Measurements from ENCODE around the gene RUSF1.
"Not testable (repeated sequence)": the region's sequence is repeated elsewhere in the genome, so short reads cannot be mapped to it uniquely, and the experiment has no call there.

The RUSF1 gene

DNA sequence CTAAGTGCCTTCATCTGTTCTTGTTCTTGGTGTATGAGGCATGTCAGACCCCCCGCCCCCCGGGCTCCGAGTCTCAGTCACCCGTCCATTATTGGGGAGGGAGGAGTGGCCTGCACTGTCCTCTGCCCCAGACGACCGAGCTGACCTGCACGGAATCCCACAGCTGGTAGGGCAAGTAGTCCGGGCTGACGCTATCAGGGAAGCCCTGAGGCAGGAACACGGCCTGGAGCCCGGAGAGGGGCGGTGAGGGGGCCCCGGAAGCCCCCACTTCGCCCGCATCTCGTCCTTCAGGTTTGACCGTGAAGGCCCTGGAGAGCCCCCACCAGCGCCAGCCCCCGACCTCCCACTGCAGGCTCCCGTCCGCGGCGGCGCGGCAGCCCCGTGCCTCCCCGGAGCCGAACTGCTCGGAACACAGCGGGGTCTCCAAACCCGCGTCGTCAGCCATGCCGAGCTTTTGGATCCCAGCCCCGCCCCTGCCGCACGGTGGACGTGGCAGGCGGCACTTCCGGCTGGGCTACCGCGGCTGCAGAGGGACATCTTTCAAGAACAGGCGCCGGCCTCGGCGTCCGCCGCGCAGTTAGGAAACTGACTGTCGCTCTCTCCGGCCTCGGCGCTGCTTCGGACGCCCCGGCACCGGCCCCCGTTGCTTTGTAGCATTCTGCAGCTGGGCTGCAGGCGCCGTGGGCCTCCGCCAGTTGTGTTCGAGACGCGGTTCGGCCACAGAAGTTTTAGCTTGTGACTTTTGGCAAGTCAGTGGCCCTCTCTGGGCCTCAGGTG lies at the start of gene RUSF1:
TSS of gene RUSF1 (minus strand) at position 463 of the 777 bp plus-strand sequence. CDS start at position 445, 18 bp downstream.
- peak; percentile 70 for DNase-seq

- no peak for DNase-seq
Observed at GRCh38 chr16:31542763-31543162, 34.6 kb upstream of the RUSF1 start.

GRCh38 chr16:31539762-31540161 lies 31.6 kb upstream of the RUSF1 start:
- DNase-seq, result not testable (repeated sequence)

DNA sequence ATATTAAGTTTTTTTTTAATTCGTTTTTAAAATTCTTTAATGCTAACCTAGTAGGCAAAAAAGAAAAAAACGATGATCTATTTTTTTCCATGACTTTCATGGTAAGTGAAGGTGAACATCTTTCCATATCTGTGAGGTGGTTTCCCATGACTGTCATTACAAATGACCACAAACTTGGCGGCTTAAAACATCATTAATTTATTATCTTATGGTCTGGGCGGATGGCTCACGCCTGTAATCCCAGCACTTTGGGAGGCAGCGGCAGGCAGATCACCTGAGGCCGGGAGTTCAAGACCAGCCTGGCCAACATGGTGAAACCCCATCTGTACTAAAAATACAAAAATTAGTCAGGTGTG lies 30.0 kb upstream of the RUSF1 start:
- DNase-seq, result not testable (repeated sequence)

GRCh38 chr16:31537362-31538242 lies 29.4 kb upstream of the RUSF1 start:
- DNase-seq, result no peak

DNA sequence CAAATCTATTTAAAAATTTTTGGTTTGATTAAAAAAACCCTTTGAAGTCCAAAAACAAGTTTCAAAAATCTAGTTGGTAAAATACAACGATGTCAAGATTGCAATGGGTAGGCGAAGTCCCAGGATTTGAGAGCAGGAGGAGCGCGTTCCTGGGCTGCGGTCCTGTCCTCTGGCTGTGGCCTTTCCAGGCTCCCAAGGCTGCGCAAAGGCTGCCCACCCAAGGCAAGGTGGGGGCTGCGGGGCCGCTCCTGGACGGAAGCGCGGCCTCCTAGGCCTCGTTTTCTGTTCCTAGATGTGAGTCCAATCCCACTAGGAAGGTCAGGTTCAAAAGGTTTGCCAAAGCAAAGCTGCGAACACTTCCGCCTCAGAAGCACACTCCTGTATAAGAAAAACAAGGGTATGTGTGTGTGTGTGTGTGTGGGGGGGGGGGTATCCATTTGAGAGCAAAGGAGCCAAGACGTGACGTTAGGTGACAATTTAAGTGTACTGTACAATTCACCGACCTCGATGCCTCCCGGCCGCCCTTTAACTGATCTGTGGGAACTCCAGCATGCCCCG lies 28.7 kb upstream of the RUSF1 start:
- DNase-seq, result no peak

GRCh38 chr16:31535737-31536136 lies 27.5 kb upstream of the RUSF1 start:
- no peak for DNase-seq

- no peak for DNase-seq
Observed at GRCh38 chr16:31532896-31533295, 24.7 kb upstream of the RUSF1 start.

DNA sequence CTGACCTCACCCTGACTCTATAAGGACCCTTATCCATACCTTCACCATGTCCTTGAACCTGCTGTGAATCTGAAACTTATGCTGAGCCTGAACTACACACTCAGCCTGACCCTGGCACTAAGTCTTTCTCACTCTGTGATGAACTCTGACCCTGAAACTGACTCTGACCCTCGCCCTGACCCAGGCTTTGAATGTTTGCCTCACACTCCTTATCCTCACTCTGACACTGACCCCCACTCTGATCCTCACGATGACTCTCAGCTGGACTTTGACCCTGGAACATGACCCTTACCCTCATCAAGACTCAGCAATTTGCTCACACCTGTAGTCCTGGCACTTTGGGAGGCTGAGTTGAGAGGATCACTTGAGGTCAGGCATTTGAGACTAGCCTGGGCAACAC lies 23.9 kb upstream of the RUSF1 start:
- no peak for DNase-seq

GRCh38 chr16:31531096-31531495 lies 22.9 kb upstream of the RUSF1 start:
- no peak for DNase-seq

- DNase-seq, result no peak
Observed at GRCh38 chr16:31530405-31530804, 22.2 kb upstream of the RUSF1 start.

GRCh38 chr16:31529937-31530312 lies 21.7 kb upstream of the RUSF1 start:
- no peak for DNase-seq

- DNase-seq, result no peak
Observed at GRCh38 chr16:31529108-31529936, 21.1 kb upstream of the RUSF1 start.

GRCh38 chr16:31528523-31529107 lies 20.4 kb upstream of the RUSF1 start:
- no peak for DNase-seq

- DNase-seq, result no peak
Observed at GRCh38 chr16:31527734-31528274, 19.6 kb upstream of the RUSF1 start, which contains the start of gene AHSP. Gene AHSP (plus strand): TSS chr16:31527900. CDS start chr16:31528140, 240 bp downstream.

DNA sequence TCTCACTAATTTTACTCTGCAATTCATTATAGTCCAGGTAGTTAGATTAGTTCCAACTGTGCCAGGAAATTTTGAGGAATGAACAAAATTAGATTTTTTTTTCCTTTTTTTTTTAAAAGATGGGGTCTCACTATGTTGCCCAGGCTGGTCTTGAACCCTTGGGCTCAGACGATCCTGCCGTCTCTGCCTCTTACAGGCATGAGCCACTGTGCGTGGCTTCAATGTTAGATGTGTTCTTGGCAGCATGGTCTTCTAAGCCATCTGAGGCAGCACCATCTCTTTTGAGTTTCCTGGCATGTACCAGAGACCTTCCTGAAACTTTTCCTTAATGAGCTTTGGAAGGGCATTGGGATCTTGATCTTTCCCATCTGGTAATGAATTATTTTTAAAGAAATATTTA lies 16.9 kb upstream of the RUSF1 start:
- DNase-seq, result no peak

DNA sequence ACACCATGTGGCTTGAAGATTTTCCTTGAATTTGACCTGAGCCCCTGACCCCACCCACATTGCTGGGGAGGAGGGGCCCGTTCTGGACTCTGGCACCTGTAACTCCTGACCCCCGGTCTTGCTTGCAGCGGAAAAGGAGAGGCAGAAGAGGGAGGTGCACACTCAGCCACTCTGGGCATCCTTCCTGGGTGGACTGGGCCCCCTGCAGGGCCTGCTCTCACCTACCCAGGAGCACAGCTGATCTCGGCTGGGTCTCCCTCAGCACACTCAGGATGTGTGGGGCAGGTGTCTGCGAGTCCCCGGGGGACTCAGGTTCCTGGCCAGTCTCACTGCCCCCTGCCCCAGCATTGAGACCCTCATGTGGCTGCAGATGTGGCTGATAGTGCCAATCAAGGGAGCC lies 15.6 kb upstream of the RUSF1 start:
- not testable (repeated sequence) for DNase-seq

- no peak for DNase-seq
Observed at GRCh38 chr16:31522071-31522470, 13.9 kb upstream of the RUSF1 start.

DNA sequence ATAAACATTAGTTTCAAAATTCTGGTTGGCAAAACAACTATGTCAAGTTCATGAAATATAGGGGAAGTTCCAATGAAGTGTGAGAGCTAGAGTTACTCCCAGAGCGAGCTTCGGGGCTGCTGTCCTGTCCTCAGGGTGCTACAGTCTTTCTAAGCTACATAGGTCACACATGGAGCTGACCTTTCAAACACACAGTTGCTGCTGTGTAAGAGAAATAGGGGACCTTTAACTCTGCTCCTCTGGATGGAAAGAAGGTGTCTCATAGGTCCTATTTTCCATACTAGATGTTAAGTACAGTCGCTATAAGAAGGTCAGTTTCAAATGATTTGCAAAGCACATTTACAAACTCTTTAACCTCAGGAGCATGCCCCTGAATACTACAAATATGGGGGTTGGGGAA lies 13.2 kb upstream of the RUSF1 start:
- DNase-seq, result no peak

- DNase-seq, result no peak
Observed at GRCh38 chr16:31519759-31520431, 11.7 kb upstream of the RUSF1 start.

DNA sequence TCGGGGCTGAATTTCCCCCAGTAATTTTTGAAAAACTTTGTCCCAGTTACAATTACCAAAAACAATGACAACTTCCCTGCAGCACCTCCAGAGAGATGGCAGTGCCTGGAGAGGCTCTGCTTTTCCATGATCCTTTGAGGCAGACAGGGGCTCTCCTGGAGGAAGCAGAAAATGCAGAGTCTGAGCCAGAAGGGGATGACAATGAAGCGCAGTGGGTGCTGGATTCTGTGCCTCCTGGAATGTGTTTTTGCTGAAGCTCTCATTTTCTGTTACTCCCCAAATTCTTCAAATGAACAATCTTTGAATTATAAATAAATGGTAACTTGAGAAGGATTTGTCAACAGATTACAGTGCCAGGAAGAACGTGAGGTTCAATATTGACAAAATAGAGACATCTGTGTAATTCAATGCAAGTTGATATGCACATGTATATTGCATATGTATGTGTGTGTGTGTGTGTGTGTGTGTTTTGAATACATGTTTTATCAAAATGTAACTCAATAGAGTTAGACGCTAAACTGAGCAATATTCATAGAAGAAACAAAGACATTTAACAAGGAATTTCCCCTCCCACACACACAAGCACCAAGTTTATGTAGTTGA lies 9.7 kb upstream of the RUSF1 start:
- DNase-seq, result no peak

All from activated CD4-positive, alpha-beta T cell treated with anti-CD3 and anti-CD28 coated beads for 1 hour (primary cell).